Activated CD8-positive, alpha-beta memory T cell treated with anti-CD3 and anti-CD28 coated beads for 1 hour (primary cell): ENCODE measurements around the gene SPPL2A.
"Not testable (repeated sequence)": the region's sequence is repeated elsewhere in the genome, so short reads cannot be mapped to it uniquely, and the experiment has no call there.

Source experiments
- DNase-seq, 2 donors: peaks; one replicate each; pipeline ENCODE4 v3.0.0-alpha.2; 2020; ENCODE audit warnings: low read depth in 1 of 2; ENCODE audit errors: extremely low read depth in 1 of 2

The SPPL2A gene

GRCh38 chr15:50765195-50765967, at the start of gene SPPL2A:
Gene SPPL2A (minus strand): TSS chr15:50765706. CDS start chr15:50765533, 173 bp downstream.
- peak; percentile 49 to 73 for DNase-seq

- DNase-seq: no peak
Measured at GRCh38 chr15:50814634-50815033, 49.1 kb upstream of the SPPL2A start.

DNA sequence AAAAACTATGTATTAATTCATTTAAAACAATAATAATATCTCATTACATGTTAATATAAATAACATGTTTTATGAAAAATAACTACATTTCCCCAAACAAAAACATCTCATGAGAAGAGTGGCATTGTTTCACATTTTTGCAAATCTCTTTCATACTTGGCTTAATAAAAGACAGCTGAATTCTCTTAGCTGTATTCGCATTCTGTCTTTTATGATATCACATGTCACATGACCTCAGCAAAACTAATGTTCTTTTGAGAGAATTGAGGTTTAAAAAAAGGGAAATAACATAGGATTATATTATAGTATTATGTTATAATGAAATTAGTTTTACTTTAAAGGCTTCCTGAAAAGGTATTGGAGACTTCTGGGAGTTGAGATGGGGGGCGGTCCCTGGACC, 48.4 kb upstream of the SPPL2A start:
- no peak for DNase-seq

- no peak for DNase-seq
Measured at GRCh38 chr15:50813089-50813488, 47.6 kb upstream of the SPPL2A start.

- DNase-seq: not testable (repeated sequence)
Measured at GRCh38 chr15:50812181-50812506, 46.6 kb upstream of the SPPL2A start.

DNA sequence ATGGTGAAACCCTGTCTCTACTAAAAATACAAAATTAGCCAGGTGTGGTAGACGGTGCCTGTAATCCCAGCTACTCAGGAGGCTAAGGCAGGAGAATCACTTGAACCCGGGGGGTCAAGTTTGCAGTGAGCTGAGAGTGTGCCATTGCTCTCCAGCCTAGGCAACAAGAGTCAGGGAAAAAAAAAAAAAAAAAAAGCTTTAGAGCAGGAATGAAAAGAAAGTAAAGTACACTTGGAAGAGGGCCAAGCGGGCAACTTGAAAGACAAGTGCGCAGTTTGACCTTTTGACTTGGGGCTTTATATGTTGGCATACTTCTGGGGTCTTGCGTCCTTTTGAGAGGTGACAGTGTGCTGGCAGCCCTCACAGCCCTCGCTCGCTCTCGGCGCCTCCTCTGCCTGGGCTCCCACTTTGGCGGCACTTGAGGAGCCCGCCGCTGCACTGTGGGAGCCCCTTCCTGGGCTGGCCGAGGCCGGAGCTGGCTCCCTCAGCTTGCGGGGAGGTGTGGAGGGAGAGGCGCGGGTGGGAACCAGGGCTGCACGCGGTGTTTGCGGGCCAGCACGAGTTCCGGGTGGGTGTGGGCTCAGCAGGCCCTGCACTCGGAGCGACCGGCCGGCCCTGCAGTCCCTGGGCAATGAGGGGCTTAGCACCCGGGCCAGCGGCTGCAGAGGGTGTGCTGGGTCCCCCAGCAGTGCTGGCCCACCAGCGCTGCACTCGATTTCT, 46.1 kb upstream of the SPPL2A start:
- DNase-seq: not testable (repeated sequence)

GRCh38 chr15:50810128-50810527, 44.6 kb upstream of the SPPL2A start:
- DNase-seq: no peak

DNA sequence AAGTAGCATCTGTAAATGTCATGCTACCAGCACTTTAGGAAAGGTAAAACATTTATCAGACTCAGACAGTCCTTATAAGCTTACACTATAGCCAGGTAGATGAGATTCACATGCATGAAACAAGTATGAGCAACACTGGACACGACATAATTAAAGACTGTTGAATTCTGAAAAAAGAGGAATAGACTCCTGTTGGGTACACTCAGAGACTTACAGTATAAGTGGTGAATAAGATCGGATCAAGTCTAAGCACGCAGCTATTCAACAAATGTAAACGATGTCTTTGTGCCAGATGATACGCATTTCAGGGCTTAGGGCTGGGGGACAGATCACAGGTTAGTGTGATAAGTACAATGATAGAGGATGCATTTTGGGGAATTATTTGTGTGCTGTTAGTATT, 43.2 kb upstream of the SPPL2A start:
- no peak for DNase-seq

DNA sequence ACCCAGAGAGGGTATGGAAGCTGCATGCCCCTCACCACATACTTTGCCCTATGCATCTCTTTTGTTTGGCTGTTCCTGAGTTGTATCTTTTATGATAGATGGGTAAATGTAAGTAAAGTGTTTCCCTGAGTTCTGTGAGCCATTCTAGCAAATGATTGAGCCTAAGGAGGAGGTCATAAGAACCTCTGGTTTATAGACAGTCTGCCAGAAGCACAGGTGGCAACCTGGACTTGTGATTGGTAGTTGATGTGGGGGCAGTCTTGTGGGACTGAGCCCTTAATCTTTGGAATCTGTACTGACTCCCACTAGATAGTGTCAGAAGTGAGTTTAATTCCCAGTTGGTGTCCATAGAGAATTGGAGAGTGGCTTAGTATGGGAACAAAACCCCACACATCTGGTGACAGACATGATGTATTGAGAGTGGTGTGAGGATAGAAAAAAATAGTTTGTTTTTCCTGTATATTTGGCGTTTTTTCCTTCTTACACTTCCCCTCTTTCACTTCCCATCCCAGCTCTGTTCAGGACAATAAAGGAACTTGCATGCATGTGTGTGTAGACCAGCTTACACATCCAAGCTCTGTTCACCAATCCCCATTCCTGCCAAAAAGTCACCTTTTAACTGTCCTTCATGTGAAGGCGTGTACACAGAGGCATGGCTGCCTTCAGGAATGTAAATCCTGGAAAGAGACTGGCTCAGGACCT, 38.1 kb upstream of the SPPL2A start:
- DNase-seq: no peak

DNA sequence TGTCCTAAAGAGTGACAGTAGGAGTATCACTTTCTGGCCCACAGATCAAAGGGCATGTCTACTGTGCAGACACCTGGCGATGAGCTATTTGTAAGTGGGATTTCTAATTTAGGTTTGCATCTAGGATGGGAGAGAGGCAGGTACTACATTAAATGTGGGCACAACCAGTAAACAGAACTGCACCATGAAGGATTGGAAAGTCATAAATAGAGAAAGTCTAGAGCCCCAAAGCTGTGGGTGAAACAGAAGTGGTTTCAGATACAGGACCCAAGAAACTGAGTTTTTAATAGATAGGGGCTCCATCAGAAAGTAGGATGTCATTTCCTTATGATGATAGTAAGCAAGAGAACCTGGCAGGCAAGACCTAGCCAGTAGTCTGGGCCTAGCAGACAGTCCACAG, 35.2 kb upstream of the SPPL2A start:
- DNase-seq: no peak

- DNase-seq: no peak
Measured at GRCh38 chr15:50798684-50799083, 33.2 kb upstream of the SPPL2A start.

GRCh38 chr15:50797926-50798325, 32.4 kb upstream of the SPPL2A start:
- no peak for DNase-seq

DNA sequence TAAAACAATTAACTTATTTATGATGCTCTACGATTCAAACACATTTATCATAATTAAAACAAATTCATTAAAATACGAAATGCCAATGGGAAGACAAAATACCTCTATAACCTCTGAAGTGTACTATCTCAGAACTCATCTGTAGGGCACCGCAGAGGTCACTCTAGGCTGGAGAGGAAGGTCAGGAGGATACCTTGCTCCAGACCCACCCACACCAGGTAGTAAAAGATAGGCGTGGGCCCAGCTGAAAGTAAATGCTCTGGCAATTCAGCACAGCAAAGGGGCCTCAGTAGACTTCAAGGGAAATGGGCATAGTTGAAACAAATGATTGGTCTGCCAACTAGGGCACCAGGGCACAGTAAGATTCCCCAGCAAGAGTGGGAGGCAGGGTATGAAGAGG, 26.0 kb upstream of the SPPL2A start:
- no peak for DNase-seq

- no peak for DNase-seq
Measured at GRCh38 chr15:50790778-50791453, 25.4 kb upstream of the SPPL2A start.

DNA sequence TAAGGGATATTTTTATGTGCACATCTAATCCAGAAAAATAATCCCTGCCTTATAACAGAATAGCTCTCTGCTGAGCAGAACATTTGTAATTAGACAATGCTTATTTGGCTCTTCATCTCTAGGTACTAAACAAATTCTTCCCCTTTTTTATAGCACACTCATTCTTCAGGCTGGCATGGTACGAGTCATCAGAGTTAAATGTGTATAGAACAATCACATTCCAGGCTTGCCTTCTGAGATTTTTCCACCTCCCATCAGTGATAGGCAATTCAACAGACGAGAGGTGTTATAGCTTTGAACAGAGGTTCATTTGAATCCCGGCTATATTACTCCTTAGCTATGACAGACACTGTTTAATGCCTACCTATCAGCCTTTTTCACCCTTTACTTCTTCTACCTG, 21.4 kb upstream of the SPPL2A start:
- no peak for DNase-seq

DNA sequence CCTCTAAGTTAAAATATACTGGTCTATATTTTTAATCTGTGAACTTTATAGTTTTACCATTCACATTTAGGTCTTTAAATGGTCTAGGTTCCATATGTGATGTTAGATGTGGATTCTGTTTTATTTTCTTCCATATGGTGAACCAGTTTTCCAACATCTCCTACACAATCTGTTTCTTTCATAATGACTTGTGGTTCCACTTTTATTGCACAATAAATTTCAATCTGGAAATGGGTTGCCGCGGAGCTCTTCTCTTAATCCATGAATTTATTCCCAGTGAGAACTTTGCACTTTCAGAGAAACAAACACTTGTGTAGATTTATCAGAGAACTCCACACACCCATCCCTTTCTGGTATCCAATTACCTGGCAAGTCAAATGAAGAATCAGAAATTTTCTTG, 20.9 kb upstream of the SPPL2A start:
- no peak for DNase-seq

DNA sequence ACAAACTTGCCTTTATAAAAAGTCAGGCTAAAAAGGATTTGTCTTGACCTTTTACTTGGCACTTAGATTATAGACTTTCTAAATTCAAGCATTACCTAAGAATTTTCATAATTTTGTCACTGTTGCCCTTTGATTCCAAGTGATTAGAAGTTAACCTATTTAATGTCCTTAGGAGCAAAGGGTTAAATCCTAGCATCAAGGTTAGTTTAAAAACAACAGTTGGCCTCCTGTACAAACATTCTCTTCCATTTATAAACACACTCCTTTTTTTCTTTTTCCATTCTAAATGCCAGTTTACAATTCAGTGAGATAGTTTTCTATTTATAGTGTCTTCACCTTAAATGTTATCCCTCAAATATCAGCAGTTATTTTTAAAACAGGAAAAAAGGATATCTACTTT, 18.4 kb upstream of the SPPL2A start:
- DNase-seq: no peak

- no peak for DNase-seq
Measured at GRCh38 chr15:50783411-50783810, 17.9 kb upstream of the SPPL2A start.

GRCh38 chr15:50778086-50778485, 12.6 kb upstream of the SPPL2A start:
- DNase-seq: no peak

GRCh38 chr15:50777042-50777441, 11.5 kb upstream of the SPPL2A start:
- no peak for DNase-seq

GRCh38 chr15:50774450-50774849, 8.9 kb upstream of the SPPL2A start:
- no peak for DNase-seq
